Adrenal gland (tissue), 12 donors: ENCODE measurements around the gene CCDC57. TPM values are rescaled to one million over a fixed set of nuclear protein-coding genes. Genes with fewer than 3 reads are reported as not detected.

Experiments
- DNase-seq, 7 donors: peaks; one replicate each; pipeline ENCODE4 v3.0.0-alpha.2; 2019 to 2020
- H3K27ac ChIP-seq, 5 donors: fragments of 200-600 bp; sonication (generic) in 4 of 5; 1 replicate in 3 of 5; 2 replicates in 2 of 5; pipeline versions ENCODE4 v1.5.1 to v1.8.0; 2016 to 2020; ENCODE audit warnings: mild to moderate bottlenecking in 1 of 5
- H3K27me3 ChIP-seq: fragments of 200-600 bp; 2 replicates; pipeline ENCODE4 v1.8.0; 2021
- H3K36me3 ChIP-seq, 2 donors: fragments of 200-600 bp; replicated peaks in 1 of 2; 1 replicate in 1 of 2; 2 replicates in 1 of 2; pipeline versions ENCODE4 v1.5.1 to v1.8.0; 2018 to 2022
- H3K4me1 ChIP-seq, 2 donors: fragments of 200-600 bp; replicated peaks in 1 of 2; 1 replicate in 1 of 2; 2 replicates in 1 of 2; pipeline versions ENCODE4 v1.5.1 to v1.8.0; 2018 to 2021
- H3K4me3 ChIP-seq, 4 donors: fragments of 200-600 bp; sonication (generic) in 3 of 4; one replicate each; pipeline ENCODE4 v1.5.1; 2016 to 2018
- H3K9me3 ChIP-seq, 3 donors: fragments of 200-600 bp; sonication (generic) in 1 of 3; replicated peaks in 1 of 3; 1 replicate in 2 of 3; 2 replicates in 1 of 3; pipeline versions ENCODE4 v1.5.1 to v1.8.0; 2016 to 2021
- CTCF ChIP-seq, 6 experiments: fragments of 450-650 bp in 4 of 6; fragments of 200-600 bp in 2 of 6; sonication (generic) in 1 of 6; IDR thresholded peaks; 1 replicate in 5 of 6; 2 replicates in 1 of 6; pipeline versions ENCODE4 v1.5.1 to v1.8.0; 2016 to 2021; ENCODE audit warnings: antibody characterized with exemption in 6 of 6, mild to moderate bottlenecking in 2 of 6, moderate library complexity in 1 of 6
- POLR2A ChIP-seq, 2 donors: fragments of 450-650 bp; IDR thresholded peaks; one replicate each; pipeline ENCODE4 v1.6.1; 2017; ENCODE audit warnings: antibody characterized with exemption in 2 of 2, mild to moderate bottlenecking in 2 of 2, moderate library complexity in 1 of 2
- WGBS, 4 donors: extraction: QIAGEN DNeasy Blood & Tissue Kit in 2 of 4; methylation state at CpG; one replicate each; pipeline versions ENCODE4 v1.1.5 to v1.1.7; 2013 to 2017; 5-methylcytosine and 5-hydroxymethylcytosine counted together
- intact Hi-C, 2 donors: fragments of 100-400 bp; cut with DNase I; formaldehyde crosslinking; loops; one replicate each; pipeline versions ENCODE4 v1.14.1 to v1.15.0; 2022 to 2023
- polyA plus RNA-seq, 3 donors: library from polyadenylated mRNA; stranded (reverse); fragments of 200-250 nt in 2 of 3; fragments of 350-450 nt in 1 of 3; fragmentation: Illumina TruSeq in 1 of 3; extraction: RNeasy Lipid Tissue Mini Kit (QIAGEN cat#74804) in 1 of 3; gene quantifications; one replicate each; pipeline ENCODE4 v1.2.3, GENCODE V29; 2013 to 2014
- total RNA-seq, 9 donors: library from RNA; depleted of rRNA in 4 of 9; stranded (reverse); fragments of >200 nt in 4 of 9; fragments of 120-200 nt in 1 of 9; fragmentation: NEBNext Ultra II Directional in 1 of 9; extraction: Animal tissue kit (Norgen Biotek cat#: 25700) in 1 of 9; gene quantifications; one replicate each; pipeline versions ENCODE4 v1.1.0 to v1.2.4, GENCODE V29; 2013 to 2023
- donor health status: healthy with polysubstance abuse.
- donor health status: Bipolar disorder and iron deficiency.
- donor health status: DM: yes; HTN: yes; CAD: no.
- donor health status: DM: no; HTN: no; CAD: no.
- donor health status: DM: no; HTN: no; CAD: no.
- donor health status: DM: yes; HTN: yes; CAD: no.

CCDC57 gene
- total and polyA plus RNA-seq, 12 donors, result 7.1 to 275 (median 28.8) TPM

GRCh38 chr17:82179412-82179811 is 33.2 kb downstream of the CCDC57 start:
- intact Hi-C loops, result no loop called here
- no peak for DNase-seq
- Histone ChIP-seq H3K27me3 (no peaks in the 10 kb centered on the region), H3K9me3 (no peaks in the 10 kb centered on the region), H3K4me1 (no peaks in the 10 kb centered on the region), H3K36me3 (peaks cover 0 to 4% of the 10 kb centered on the region in 2 donors), H3K4me3 (no peak overlapping the region), H3K27ac (no peak overlapping the region)
- TF ChIP-seq POLR2A (IDR thresholded peaks at IDR 0.05) (no peak), CTCF (IDR thresholded peaks at IDR 0.05) (no peak)
- 92 to 96% (median 94%) methylated on average over 13 of the region's 13 CpGs for WGBS, 4 donors

GRCh38 chr17:82178499-82179261 is 34.0 kb downstream of the CCDC57 start:
- Histone ChIP-seq H3K4me1 (no peaks in the 10 kb centered on the region), H3K4me3 (no peak overlapping the region), H3K36me3 (peaks cover 0 to 4% of the 10 kb centered on the region in 2 donors), H3K9me3 (no peaks in the 10 kb centered on the region), H3K27me3 (no peaks in the 10 kb centered on the region), H3K27ac (no peak overlapping the region)
- intact Hi-C loops, result no loop called here
- no peak for DNase-seq
- TF ChIP-seq CTCF (IDR thresholded peaks at IDR 0.05) (no peak), POLR2A (IDR thresholded peaks at IDR 0.05) (no peak)
- WGBS, 4 donors, result 74 to 93% (median 80%) methylated on average over 18 to 24 of the region's 24 CpGs

- H3K4me1 ChIP-seq, result no peaks in the 10 kb centered on the region
- no peaks in the 10 kb centered on the region for H3K36me3 ChIP-seq
- intact Hi-C loops, result no loop called here
- H3K27ac ChIP-seq, result no peak overlapping the region
- no peak overlapping the region for H3K4me3 ChIP-seq
- WGBS, 4 donors, result 89 to 94% (median 91%) methylated on average over 10 to 13 of the region's 13 CpGs
- TF ChIP-seq POLR2A (IDR thresholded peaks at IDR 0.05) (no peak), CTCF (IDR thresholded peaks at IDR 0.05) (no peak)
- DNase-seq, result no peak
- H3K27me3 ChIP-seq, result no peaks in the 10 kb centered on the region
- H3K9me3 ChIP-seq, result no peaks in the 10 kb centered on the region
Observed at GRCh38 chr17:82177761-82178498, 34.7 kb downstream of the CCDC57 start.

- no peak overlapping the region for H3K4me3 ChIP-seq
- no peaks in the 10 kb centered on the region for H3K27me3 ChIP-seq
- no peaks in the 10 kb centered on the region for H3K4me1 ChIP-seq
- 90 to 97% (median 92%) methylated on average over 11 of the region's 11 CpGs for WGBS, 4 donors
- no peak overlapping the region for H3K27ac ChIP-seq
- intact Hi-C loops, result no loop called here
- TF ChIP-seq CTCF (IDR thresholded peaks at IDR 0.05), result no peak
- TF ChIP-seq POLR2A (IDR thresholded peaks at IDR 0.05), result no peak
- no peaks in the 10 kb centered on the region for H3K9me3 ChIP-seq
- DNase-seq, result no peak
- no peaks in the 10 kb centered on the region for H3K36me3 ChIP-seq
Observed at GRCh38 chr17:82177276-82177675, 35.4 kb downstream of the CCDC57 start.
